HG02981 (cell line): ENCODE results near the gene NLRC5.
"Not testable (repeated sequence)": the region's sequence is repeated elsewhere in the genome, so short reads cannot be mapped to it uniquely, and the experiment has no call there.

ENCODE experiments used
- ATAC-seq: cut with Tn5 transposase; IDR thresholded peaks from one replicate; pipeline ENCODE4 v1.9.1; 2021; ENCODE audit warnings: mild to moderate bottlenecking, moderate library complexity; ENCODE audit not compliant: unreplicated experiment

Gene NLRC5

GRCh38 chr16:57096793-57097192 is 107.4 kb downstream of the NLRC5 start:
- ATAC-seq: no peak

GRCh38 chr16:57098188-57098841 is 109.0 kb downstream of the NLRC5 start:
- ATAC-seq: no peak

GRCh38 chr16:57099965-57100364 is 110.6 kb downstream of the NLRC5 start:
- not testable (repeated sequence) for ATAC-seq

GRCh38 chr16:57100445-57100844 is 111.1 kb downstream of the NLRC5 start:
- ATAC-seq: no peak

GRCh38 chr16:57102888-57103851 is 113.8 kb downstream of the NLRC5 start:
- no peak for ATAC-seq

- no peak for ATAC-seq
These were observed 115.3 kb downstream of the NLRC5 start for GRCh38 chr16:57104706-57105105.

GRCh38 chr16:57105184-57105583 is 115.8 kb downstream of the NLRC5 start:
- no peak for ATAC-seq

- no peak for ATAC-seq
These were observed 117.4 kb downstream of the NLRC5 start for GRCh38 chr16:57106767-57107166.

GRCh38 chr16:57107321-57107922 is 118.1 kb downstream of the NLRC5 start:
- ATAC-seq: no peak

- no peak for ATAC-seq
These were observed 119.1 kb downstream of the NLRC5 start for GRCh38 chr16:57108432-57108831.

GRCh38 chr16:57109259-57110105 is 120.1 kb downstream of the NLRC5 start:
- ATAC-seq: not testable (repeated sequence)

- no peak for ATAC-seq
These were observed 121.6 kb downstream of the NLRC5 start for GRCh38 chr16:57110937-57111336.

GRCh38 chr16:57111420-57111819 is 122.1 kb downstream of the NLRC5 start:
- no peak for ATAC-seq

GRCh38 chr16:57112403-57113041 is 123.2 kb downstream of the NLRC5 start:
- no peak for ATAC-seq

- ATAC-seq: no peak
These were observed 123.7 kb downstream of the NLRC5 start for GRCh38 chr16:57113042-57113453.

- no peak for ATAC-seq
These were observed 124.3 kb downstream of the NLRC5 start for GRCh38 chr16:57113664-57114063.

- ATAC-seq: no peak
These were observed 125.8 kb downstream of the NLRC5 start for GRCh38 chr16:57115168-57115513.

GRCh38 chr16:57115514-57116182 is 126.3 kb downstream of the NLRC5 start:
- no peak for ATAC-seq

- ATAC-seq: no peak
These were observed 129.2 kb downstream of the NLRC5 start for GRCh38 chr16:57118461-57119084.
